Loucy (cell line): ENCODE measurements around the gene MSL1.
A peak's percentile ranks its signal among the peaks of the same experiment; 100 is the strongest.
"Not testable (repeated sequence)": the region's sequence is repeated elsewhere in the genome, so short reads cannot be mapped to it uniquely, and the experiment has no call there.

Experiments
- H2AFZ ChIP-seq: fragments of 200-600 bp; sonication (generic); 2 replicates; pipeline ENCODE4 v1.6.0; 2016; ENCODE audit warnings: antibody characterized with exemption, mild to moderate bottlenecking, low read length, moderate library complexity
- H3F3A ChIP-seq: fragments of 200-600 bp; 2 replicates; pipeline ENCODE4 v1.6.0; 2016; ENCODE audit warnings: antibody characterized with exemption, low read depth, mild to moderate bottlenecking
- H3K27me3 ChIP-seq: fragments of 200-600 bp; sonication (generic); 2 replicates; pipeline ENCODE4 v1.6.1; 2014; ENCODE audit warnings: low read length, mild to moderate bottlenecking; ENCODE audit not compliant: insufficient read depth, poor library complexity, severe bottlenecking
- H3K36me3 ChIP-seq: fragments of 200-600 bp; sonication (generic); 2 replicates; pipeline ENCODE4 v1.6.1; 2016; ENCODE audit warnings: low read length; ENCODE audit not compliant: insufficient read depth
- H3K4me1 ChIP-seq: fragments of 200-600 bp; sonication (generic); 2 replicates; pipeline ENCODE4 v1.5.1; 2014; ENCODE audit warnings: low read length, mild to moderate bottlenecking; ENCODE audit not compliant: insufficient read depth, poor library complexity, severe bottlenecking
- H3K4me2 ChIP-seq: fragments of 200-600 bp; sonication (generic); 2 replicates; pipeline ENCODE4 v1.6.0; 2014; ENCODE audit warnings: antibody characterized with exemption, low read length, low read depth, mild to moderate bottlenecking; ENCODE audit not compliant: poor library complexity, severe bottlenecking
- H3K4me3 ChIP-seq: fragments of 200-600 bp; sonication (generic); 2 replicates; pipeline ENCODE4 v1.5.1; 2014; ENCODE audit warnings: low read length, mild to moderate bottlenecking, mixed read lengths; ENCODE audit not compliant: poor library complexity, severe bottlenecking
- H3K79me2 ChIP-seq: fragments of 200-600 bp; sonication (generic); 2 replicates; pipeline ENCODE4 v1.6.1; 2014; ENCODE audit warnings: low read length; ENCODE audit not compliant: insufficient read depth
- H3K9ac ChIP-seq: fragments of 200-600 bp; sonication (generic); 2 replicates; pipeline ENCODE4 v1.6.0; 2014; ENCODE audit warnings: mild to moderate bottlenecking, low read depth, low read length, moderate library complexity; ENCODE audit not compliant: poor library complexity, severe bottlenecking
- H3K9me2 ChIP-seq: fragments of 200-600 bp; sonication (generic); replicated peaks from 2 replicates; pipeline ENCODE4 v1.6.1; 2016; ENCODE audit warnings: low read depth, low read length, mixed read lengths
- H3K9me3 ChIP-seq: fragments of 200-600 bp; sonication (generic); 2 replicates; pipeline ENCODE4 v1.6.1; 2014; ENCODE audit warnings: mild to moderate bottlenecking, antibody characterized with exemption, low read length, low read depth; ENCODE audit not compliant: insufficient read depth
- H4K20me1 ChIP-seq: fragments of 200-600 bp; sonication (generic); 2 replicates; pipeline ENCODE4 v1.6.0; 2014; ENCODE audit warnings: antibody characterized with exemption, low read length, mild to moderate bottlenecking; ENCODE audit not compliant: insufficient read depth, poor library complexity, severe bottlenecking
- CTCF ChIP-seq: fragments of 200-600 bp; sonication (generic); conservative IDR thresholded peaks from 2 replicates; pipeline ENCODE4 v1.5.1; 2014; ENCODE audit warnings: mild to moderate bottlenecking, antibody characterized with exemption, low read length
- EZH2phosphoT487 ChIP-seq: fragments of 200-600 bp; IDR thresholded peaks from 2 replicates; pipeline ENCODE4 v1.6.1; 2018; ENCODE audit warnings: antibody characterized with exemption, mild to moderate bottlenecking, moderate library complexity, borderline replicate concordance

Gene MSL1

GRCh38 chr17:40135817-40136216, 14.0 kb downstream of the MSL1 start:
- Histone ChIP-seq H3K9me3 (no peaks in the 10 kb centered on the region), H3K9ac (peak overlapping the region; percentile 14), H4K20me1 (no peaks in the 10 kb centered on the region), H3K4me3 (no peak overlapping the region), H3K36me3 (peaks cover 54% of the 10 kb centered on the region; the same call in 1 of the 2 replicates), H3K9me2 (no peaks in the 10 kb centered on the region), H3K4me2 (no peak overlapping the region), H3K27me3 (no peaks in the 10 kb centered on the region), H3K79me2 (peaks cover 34% of the 10 kb centered on the region), H3K4me1 (peaks cover 11% of the 10 kb centered on the region), H2AFZ (no peak overlapping the region), H3F3A (no peaks in the 10 kb centered on the region)
- no peak for TF ChIP-seq EZH2phosphoT487
- peak; percentile 36; the same call in 1 of the 2 replicates for TF ChIP-seq CTCF

- Histone ChIP-seq H4K20me1 (peaks cover 5% of the 10 kb centered on the region), H3K79me2 (peaks cover 53% of the 10 kb centered on the region), H2AFZ (peak overlapping the region; percentile 97), H3K9ac (peak overlapping the region; percentile 81), H3K9me3 (no peaks in the 10 kb centered on the region), H3K9me2 (no peaks in the 10 kb centered on the region), H3F3A (no peaks in the 10 kb centered on the region), H3K27me3 (no peaks in the 10 kb centered on the region), H3K4me2 (peak overlapping the region; percentile 82), H3K4me1 (peaks cover 21% of the 10 kb centered on the region), H3K4me3 (peak overlapping the region; percentile 78), H3K36me3 (peaks cover 21% of the 10 kb centered on the region; the same call in 1 of the 2 replicates)
- no peak for TF ChIP-seq EZH2phosphoT487
- TF ChIP-seq CTCF, result no peak
Observed at GRCh38 chr17:40139566-40140058, 17.8 kb downstream of the MSL1 start.

GRCh38 chr17:40143166-40143565, 21.4 kb downstream of the MSL1 start:
- not testable (repeated sequence) for H3K4me2 ChIP-seq, H3K27me3 ChIP-seq, H2AFZ ChIP-seq, H3F3A ChIP-seq, H3K36me3 ChIP-seq, H3K9me3 ChIP-seq, H3K9ac ChIP-seq, H3K9me2 ChIP-seq, H3K4me3 ChIP-seq
- H4K20me1 ChIP-seq, result peaks cover 16% of the 10 kb centered on the region
- H3K4me1 ChIP-seq, result peaks cover 35% of the 10 kb centered on the region
- H3K79me2 ChIP-seq, result peaks cover 63% of the 10 kb centered on the region

- H3K9me3 ChIP-seq, result no peaks in the 10 kb centered on the region
- no peak overlapping the region for H3K4me3 ChIP-seq
- H3K79me2 ChIP-seq, result peaks cover 69% of the 10 kb centered on the region
- TF ChIP-seq EZH2phosphoT487, result no peak
- no peak for TF ChIP-seq CTCF
- H3K27me3 ChIP-seq, result no peaks in the 10 kb centered on the region
- H4K20me1 ChIP-seq, result peaks cover 25% of the 10 kb centered on the region
- peaks cover 31% of the 10 kb centered on the region for H3K4me1 ChIP-seq
- no peak overlapping the region for H3K9ac ChIP-seq
- H2AFZ ChIP-seq, result no peak overlapping the region
- no peaks in the 10 kb centered on the region for H3F3A ChIP-seq
- H3K4me2 ChIP-seq, result no peak overlapping the region
- peaks cover 22% of the 10 kb centered on the region; the same call in 1 of the 2 replicates for H3K36me3 ChIP-seq
- H3K9me2 ChIP-seq, result no peaks in the 10 kb centered on the region
Observed at GRCh38 chr17:40145476-40145875, 23.7 kb downstream of the MSL1 start.
